Motor neuron (in vitro differentiated cells): ENCODE results near the gene TAB3. TPM values are rescaled to one million over a fixed set of nuclear protein-coding genes. Genes with fewer than 3 reads are reported as not detected.

Source experiments
- total RNA-seq, 8 experiments: library from RNA; unstranded; fragments of 300-600 nt; gene quantifications; 2 replicates each; pipeline versions ENCODE4 v1.2.3 to v1.2.4, GENCODE V29; 2022

TAB3 gene
- total RNA-seq, 8 experiments from 2014 or later: 5.8 to 17.9 (median 12.4) TPM

Other genes starting within 250 kb of the TAB3 start
- 10 to 100 TPM in 3 of 8 experiments, 1 to 10 TPM in 5; 5.5 to 29.1 (median 8.7) TPM for gene GK, start 235.8 kb downstream of the TAB3 start, total RNA-seq
- gene FTHL17, start 182.8 kb upstream of the TAB3 start, total RNA-seq: not detected